ENCODE measurements around the gene ELFN2. TPM values are rescaled to one million over a fixed set of nuclear protein-coding genes. Genes with fewer than 3 reads are reported as not detected.

The ELFN2 gene
- total and polyA plus RNA-seq, 4 donors = 0.07 to 0.19 (median 0.08) TPM; not detected in 1

DNA sequence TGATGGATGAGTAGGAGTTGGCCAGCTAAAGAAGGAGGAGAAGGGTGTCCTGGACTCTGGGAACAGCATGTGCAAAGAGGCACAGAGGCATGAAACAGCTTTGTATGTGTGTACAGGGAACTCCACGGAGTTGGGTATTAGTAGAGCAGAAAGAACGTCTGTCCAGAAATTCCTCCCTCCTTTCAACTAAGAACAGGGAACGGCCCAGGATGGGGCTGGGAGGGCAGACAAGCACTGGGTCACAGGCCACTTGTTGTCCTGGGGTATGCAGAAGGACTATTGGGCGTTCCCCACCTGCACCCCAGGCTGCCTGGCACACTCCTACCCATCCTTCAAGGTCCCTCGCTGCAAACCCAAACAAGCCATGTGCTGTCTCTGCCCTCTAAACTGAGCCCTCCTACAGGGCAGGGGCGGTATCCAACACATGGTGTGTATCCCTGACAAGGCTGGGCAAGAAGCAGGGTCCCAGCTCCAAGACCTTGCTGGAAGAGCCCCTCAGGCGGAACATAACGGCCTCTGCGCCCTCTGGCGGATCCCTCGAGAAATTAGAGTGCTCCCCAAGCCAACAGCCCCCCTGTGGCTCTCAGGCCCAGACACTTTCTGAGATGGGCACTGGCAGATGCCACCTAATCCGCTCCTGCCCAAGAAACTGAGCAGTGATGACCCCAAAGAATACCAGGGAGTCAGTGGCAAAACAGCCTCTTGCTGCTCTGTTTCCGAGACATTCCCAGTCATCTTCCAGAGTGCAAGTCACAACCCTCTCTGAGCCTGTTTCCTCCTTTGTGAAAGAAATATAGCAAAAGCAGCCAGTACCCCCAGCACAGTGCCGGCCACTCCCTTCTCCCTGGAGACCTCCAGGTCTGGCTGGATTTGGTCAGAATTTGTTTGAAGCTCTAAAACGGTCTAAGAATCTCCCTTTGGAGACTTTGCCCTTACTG lies 1.6 kb upstream of the ELFN2 start:
- Histone ChIP-seq H3K9ac (ENCODE audit: low read depth in 1 of 2, low read length in 2 of 2) (no peak overlapping the region), H3K9me3 (ENCODE audit: control insufficient read depth in 4 of 4, low read length in 3 of 4) (no peaks in the 10 kb centered on the region), H3K27ac (ENCODE audit: low read depth in 1 of 2, low read length in 2 of 2) (no peak overlapping the region), H3K4me3 (ENCODE audit: low read depth in 1 of 3, low read length in 3 of 3) (no peak overlapping the region), H3K4me1 (ENCODE audit: control insufficient read depth in 4 of 4, insufficient read depth in 4 of 4, low read length in 3 of 4) (peaks cover 2 to 13% (median 6%) of the 10 kb centered on the region in 4 donors), H3K27me3 (ENCODE audit: control insufficient read depth in 4 of 4, insufficient read depth in 4 of 4, low read length in 3 of 4) (no peaks in the 10 kb centered on the region), H3K36me3 (ENCODE audit: control insufficient read depth in 4 of 4, insufficient read depth in 3 of 4, low read depth in 1 of 4, low read length in 3 of 4) (no peaks in the 10 kb centered on the region)
- WGBS = 32% methylated on average over 15 of the region's 15 CpGs
- no peak for TF ChIP-seq FOXA1 (IDR thresholded peaks at IDR 0.05)
- TF ChIP-seq, protein P1, sequence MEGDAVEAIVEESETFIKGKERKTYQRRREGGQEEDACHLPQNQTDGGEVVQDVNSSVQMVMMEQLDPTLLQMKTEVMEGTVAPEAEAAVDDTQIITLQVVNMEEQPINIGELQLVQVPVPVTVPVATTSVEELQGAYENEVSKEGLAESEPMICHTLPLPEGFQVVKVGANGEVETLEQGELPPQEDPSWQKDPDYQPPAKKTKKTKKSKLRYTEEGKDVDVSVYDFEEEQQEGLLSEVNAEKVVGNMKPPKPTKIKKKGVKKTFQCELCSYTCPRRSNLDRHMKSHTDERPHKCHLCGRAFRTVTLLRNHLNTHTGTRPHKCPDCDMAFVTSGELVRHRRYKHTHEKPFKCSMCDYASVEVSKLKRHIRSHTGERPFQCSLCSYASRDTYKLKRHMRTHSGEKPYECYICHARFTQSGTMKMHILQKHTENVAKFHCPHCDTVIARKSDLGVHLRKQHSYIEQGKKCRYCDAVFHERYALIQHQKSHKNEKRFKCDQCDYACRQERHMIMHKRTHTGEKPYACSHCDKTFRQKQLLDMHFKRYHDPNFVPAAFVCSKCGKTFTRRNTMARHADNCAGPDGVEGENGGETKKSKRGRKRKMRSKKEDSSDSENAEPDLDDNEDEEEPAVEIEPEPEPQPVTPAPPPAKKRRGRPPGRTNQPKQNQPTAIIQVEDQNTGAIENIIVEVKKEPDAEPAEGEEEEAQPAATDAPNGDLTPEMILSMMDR (IDR thresholded peaks at IDR 0.05; ENCODE audit: low read depth, low read length, missing input control) = peak; percentile 63
- TF ChIP-seq RAD21 (IDR thresholded peaks at IDR 0.05) = peak; percentile 76 to 87
- DNase-seq (ENCODE audit: low spot score) = peak; percentile 58

- WGBS = 26% methylated on average over 59 of the region's 59 CpGs
- no peak overlapping the region for H3K27ac ChIP-seq (ENCODE audit: low read depth in 1 of 2, low read length in 2 of 2)
- TF ChIP-seq HNF4A (conservative IDR thresholded peaks at IDR 0.05) (no peak), ZBTB33 (IDR thresholded peaks at IDR 0.05) (no peak), NR2F2 (IDR thresholded peaks at IDR 0.05) (no peak), JUND (IDR thresholded peaks at IDR 0.05) (no peak), MAX (IDR thresholded peaks at IDR 0.05) (no peak), EGR1 (IDR thresholded peaks at IDR 0.05; ENCODE audit: low read depth in 2 of 2) (no peak), HNF4G (IDR thresholded peaks at IDR 0.05) (no peak), RXRA (IDR thresholded peaks at IDR 0.05) (no peak), RAD21 (IDR thresholded peaks at IDR 0.05) (no peak), YY1 (IDR thresholded peaks at IDR 0.05) (no peak), FOXA1 (IDR thresholded peaks at IDR 0.05) (no peak), TAF1 (conservative IDR thresholded peaks at IDR 0.05) (no peak), SP1 (IDR thresholded peaks at IDR 0.05) (no peak), FOXA2 (IDR thresholded peaks at IDR 0.05) (no peak), GABPA (IDR thresholded peaks at IDR 0.05 in 1 of 2, conservative IDR thresholded peaks at IDR 0.05 in 1 of 2) (no peak)
- TF ChIP-seq, protein P2, sequence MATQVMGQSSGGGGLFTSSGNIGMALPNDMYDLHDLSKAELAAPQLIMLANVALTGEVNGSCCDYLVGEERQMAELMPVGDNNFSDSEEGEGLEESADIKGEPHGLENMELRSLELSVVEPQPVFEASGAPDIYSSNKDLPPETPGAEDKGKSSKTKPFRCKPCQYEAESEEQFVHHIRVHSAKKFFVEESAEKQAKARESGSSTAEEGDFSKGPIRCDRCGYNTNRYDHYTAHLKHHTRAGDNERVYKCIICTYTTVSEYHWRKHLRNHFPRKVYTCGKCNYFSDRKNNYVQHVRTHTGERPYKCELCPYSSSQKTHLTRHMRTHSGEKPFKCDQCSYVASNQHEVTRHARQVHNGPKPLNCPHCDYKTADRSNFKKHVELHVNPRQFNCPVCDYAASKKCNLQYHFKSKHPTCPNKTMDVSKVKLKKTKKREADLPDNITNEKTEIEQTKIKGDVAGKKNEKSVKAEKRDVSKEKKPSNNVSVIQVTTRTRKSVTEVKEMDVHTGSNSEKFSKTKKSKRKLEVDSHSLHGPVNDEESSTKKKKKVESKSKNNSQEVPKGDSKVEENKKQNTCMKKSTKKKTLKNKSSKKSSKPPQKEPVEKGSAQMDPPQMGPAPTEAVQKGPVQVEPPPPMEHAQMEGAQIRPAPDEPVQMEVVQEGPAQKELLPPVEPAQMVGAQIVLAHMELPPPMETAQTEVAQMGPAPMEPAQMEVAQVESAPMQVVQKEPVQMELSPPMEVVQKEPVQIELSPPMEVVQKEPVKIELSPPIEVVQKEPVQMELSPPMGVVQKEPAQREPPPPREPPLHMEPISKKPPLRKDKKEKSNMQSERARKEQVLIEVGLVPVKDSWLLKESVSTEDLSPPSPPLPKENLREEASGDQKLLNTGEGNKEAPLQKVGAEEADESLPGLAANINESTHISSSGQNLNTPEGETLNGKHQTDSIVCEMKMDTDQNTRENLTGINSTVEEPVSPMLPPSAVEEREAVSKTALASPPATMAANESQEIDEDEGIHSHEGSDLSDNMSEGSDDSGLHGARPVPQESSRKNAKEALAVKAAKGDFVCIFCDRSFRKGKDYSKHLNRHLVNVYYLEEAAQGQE (IDR thresholded peaks at IDR 0.05) = no peak
- TF ChIP-seq, protein P1 (IDR thresholded peaks at IDR 0.05; ENCODE audit: low read depth, low read length, missing input control) = no peak
- H3K9ac ChIP-seq (ENCODE audit: low read depth in 1 of 2, low read length in 2 of 2) = no peak overlapping the region
- H3K4me1 ChIP-seq (ENCODE audit: control insufficient read depth in 4 of 4, insufficient read depth in 4 of 4, low read length in 3 of 4) = peaks cover 2 to 13% (median 6%) of the 10 kb centered on the region in 4 donors
- no peaks in the 10 kb centered on the region for H3K27me3 ChIP-seq (ENCODE audit: control insufficient read depth in 4 of 4, insufficient read depth in 4 of 4, low read length in 3 of 4)
- no peak for DNase-seq (ENCODE audit: low spot score)
- H3K4me3 ChIP-seq (ENCODE audit: low read depth in 1 of 3, low read length in 3 of 3) = peak overlapping the region in 1 of 3 donors; percentile 60
- H3K9me3 ChIP-seq (ENCODE audit: control insufficient read depth in 4 of 4, low read length in 3 of 4) = no peaks in the 10 kb centered on the region
- H3K36me3 ChIP-seq (ENCODE audit: control insufficient read depth in 4 of 4, insufficient read depth in 3 of 4, low read depth in 1 of 4, low read length in 3 of 4) = no peaks in the 10 kb centered on the region
Measured at GRCh38 chr22:37427711-37428635, 694 bp upstream of the ELFN2 start.

Measured in liver (tissue), 9 donors.